Measurements from ENCODE around the gene RHBDF1. TPM values are rescaled to one million over a fixed set of nuclear protein-coding genes. Genes with fewer than 3 reads are reported as not detected.

RHBDF1 gene
- total and polyA plus RNA-seq, 2 experiments from 2014 or later, result 22.6 to 24.5 TPM

GRCh38 chr16:69181-69580 is 3.2 kb downstream of the RHBDF1 start (continued):
- TF ChIP-seq ZNF462 (CRISPR knock-in tag; IDR thresholded peaks at IDR 0.05), result no peak
- no peak for TF ChIP-seq POLR2AphosphoS5 (IDR thresholded peaks at IDR 0.05; ENCODE audit: low read depth)

- H3K27ac Mint-ChIP-seq, result no peak overlapping the region
- Histone ChIP-seq H3K4me2 (no peak overlapping the region), H3K4me1 (ENCODE audit: insufficient read depth) (peaks cover 13% of the 10 kb centered on the region), H3K36me3 (ENCODE audit: insufficient read depth) (no peaks in the 10 kb centered on the region), H3K9me2 (ENCODE audit: insufficient read depth) (no peaks in the 10 kb centered on the region), H3F3A (replicated peaks; ENCODE audit: low read depth) (no peaks in the 10 kb centered on the region; the same call in 1 of the 2 replicates), H4K20me1 (replicated peaks; ENCODE audit: insufficient read depth) (peaks cover 5% of the 10 kb centered on the region; the same call in 1 of the 2 replicates), H3K27me3 (ENCODE audit: insufficient read depth) (no peaks in the 10 kb centered on the region), H3K4me3 (no peak overlapping the region), H3K27ac (ENCODE audit: low read depth) (no peak overlapping the region), H3K79me2 (replicated peaks; ENCODE audit: insufficient read depth) (peaks cover 4% of the 10 kb centered on the region; the same call in 1 of the 2 replicates), H2AFZ (no peak overlapping the region)
- H3K36me3 Mint-ChIP-seq (ENCODE audit: low read depth), result no peaks in the 10 kb centered on the region; the same call in 2 of the 3 replicates
- DNase-seq (ENCODE audit: low spot score) (no peak), ATAC-seq (no peak)
- H3K27me3 Mint-ChIP-seq (ENCODE audit: insufficient read depth, low read depth, poor library complexity), result peaks cover 21% of the 10 kb centered on the region
- H3K9me3 Mint-ChIP-seq, result no peaks in the 10 kb centered on the region
- H3K4me3 Mint-ChIP-seq, result no peak overlapping the region
- peaks cover 30% of the 10 kb centered on the region for H3K4me1 Mint-ChIP-seq
- TF ChIP-seq EZH2phosphoT487 (IDR thresholded peaks at IDR 0.05; ENCODE audit: unreplicated experiment), result no peak
- no peak for TF ChIP-seq JUNB (IDR thresholded peaks at IDR 0.05; ENCODE audit: unreplicated experiment)
- TF ChIP-seq ETS1 (IDR thresholded peaks at IDR 0.05), result no peak
- no peak for TF ChIP-seq NANOG (IDR thresholded peaks at IDR 0.05; ENCODE audit: borderline replicate concordance)
- TF ChIP-seq ZNF462 (CRISPR knock-in tag; IDR thresholded peaks at IDR 0.05), result no peak
- TF ChIP-seq CREB1 (CRISPR knock-in tag; IDR thresholded peaks at IDR 0.05; ENCODE audit: low read depth), result no peak
Measured at GRCh38 chr16:67884-68789, 4.3 kb downstream of the RHBDF1 start.

Measured in GM23338 (cell line).